HepG2 (cell line): ENCODE measurements around the gene PRPSAP2. TPM values are rescaled to one million over a fixed set of nuclear protein-coding genes. Genes with fewer than 3 reads are reported as not detected.

Experiments used
- ATF7-NPFF ChIP-seq: sonication (generic); formaldehyde crosslinking; IDR thresholded peaks from 2 replicates; pipeline ENCODE4 v1.8.1; 2023; ENCODE audit warnings: mild to moderate bottlenecking, low read depth, missing genetic modification reagents, moderate library complexity
- FOXP1 ChIP-seq, 2 experiments: fragments of 450-650 bp in 1 of 2; IDR thresholded peaks; 2 replicates each; pipeline ENCODE4 v1.6.1; 2017 to 2018; ENCODE audit warnings: antibody characterized with exemption in 1 of 2
- GABPA ChIP-seq, 2 experiments: IDR thresholded peaks; 2 replicates each; pipeline ENCODE4 v1.6.1; 2011 to 2016; ENCODE audit warnings: low read depth in 2 of 2, low read length in 1 of 2, missing biosample characterization in 1 of 2, missing genetic modification characterization in 1 of 2
- JARID2 ChIP-seq: sonication (generic); formaldehyde crosslinking; IDR thresholded peaks from 2 replicates; pipeline ENCODE4 v1.8.1; 2023; ENCODE audit warnings: missing genetic modification reagents, inconsistent platforms; ENCODE audit not compliant: insufficient replicate concordance
- KLF12 ChIP-seq: sonication (generic); formaldehyde crosslinking; IDR thresholded peaks from 2 replicates; pipeline ENCODE4 v1.4.0; 2020; ENCODE audit warnings: missing genetic modification reagents, borderline replicate concordance
- KLF16 ChIP-seq, 2 experiments: sonication (generic) in 1 of 2; formaldehyde crosslinking in 1 of 2; IDR thresholded peaks; 2 replicates each; pipeline versions ENCODE4 v1.6.1 to v1.8.0; 2016 to 2023; ENCODE audit warnings: missing genetic modification reagents in 2 of 2, missing compliant biosample characterization in 1 of 2
- KMT2B ChIP-seq: IDR thresholded peaks from 2 replicates; pipeline ENCODE4 v1.6.1; 2016; ENCODE audit warnings: missing genetic modification reagents, missing compliant biosample characterization
- MAF1 ChIP-seq: sonication (generic); formaldehyde crosslinking; IDR thresholded peaks from 2 replicates; pipeline ENCODE4 v1.5.0; 2020; ENCODE audit warnings: missing genetic modification reagents, borderline replicate concordance
- NR2F1 ChIP-seq, 2 experiments: fragments of 450-650 bp in 1 of 2; formaldehyde crosslinking in 1 of 2; IDR thresholded peaks; 2 replicates each; pipeline versions ENCODE4 v1.5.0 to v1.6.1; 2016 to 2020; ENCODE audit warnings: mild to moderate bottlenecking in 1 of 2, missing compliant biosample characterization in 1 of 2, missing genetic modification reagents in 1 of 2, moderate library complexity in 1 of 2
- SOX6 ChIP-seq, 2 experiments: fragments of 450-650 bp in 1 of 2; sonication (generic) in 1 of 2; formaldehyde crosslinking in 1 of 2; IDR thresholded peaks; 2 replicates each; pipeline versions ENCODE4 v1.4.0 to v1.6.1; 2017 to 2020; ENCODE audit warnings: antibody characterized with exemption in 1 of 2, mild to moderate bottlenecking in 1 of 2, missing genetic modification reagents in 1 of 2
- TEAD3 ChIP-seq: optimal IDR thresholded peaks from 2 replicates; pipeline ENCODE3; 2016; ENCODE audit warnings: borderline replicate concordance
- TOPORS ChIP-seq: sonication (generic); formaldehyde crosslinking; IDR thresholded peaks from 2 replicates; pipeline ENCODE4 v1.8.0; 2023; ENCODE audit warnings: mild to moderate bottlenecking, missing genetic modification reagents
- WIZ ChIP-seq: sonication (generic); formaldehyde crosslinking; IDR thresholded peaks from 2 replicates; pipeline ENCODE4 v1.5.1; 2020; ENCODE audit warnings: mild to moderate bottlenecking, missing genetic modification reagents
- ZNF101 ChIP-seq: sonication (generic); formaldehyde crosslinking; IDR thresholded peaks from 2 replicates; pipeline ENCODE4 v1.4.0; 2020; ENCODE audit warnings: mild to moderate bottlenecking, low read depth, missing genetic modification reagents, borderline replicate concordance
- ZNF143 ChIP-seq: sonication (generic); formaldehyde crosslinking; IDR thresholded peaks from 2 replicates; pipeline ENCODE4 v1.4.0; 2020; ENCODE audit warnings: missing genetic modification reagents
- ZNF230 ChIP-seq: sonication (generic); formaldehyde crosslinking; IDR thresholded peaks from 2 replicates; pipeline ENCODE4 v1.4.0; 2020; ENCODE audit warnings: mild to moderate bottlenecking, missing genetic modification reagents
- ZNF572 ChIP-seq: sonication (generic); formaldehyde crosslinking; IDR thresholded peaks from 2 replicates; pipeline ENCODE4 v1.5.1; 2020; ENCODE audit warnings: mild to moderate bottlenecking, missing genetic modification reagents
- polyA plus RNA-seq, 8 experiments: library from polyadenylated mRNA; depleted of rRNA in 3 of 8; stranded (reverse) in 7 of 8; unstranded in 1 of 8; fragments of >200 nt; fragmentation: Illumina TruSeq in 4 of 8; extraction: Trizol in 4 of 8; gene quantifications; 2 replicates each; pipeline versions ENCODE4 v1.2.1 to v1.2.3, GENCODE V29; 2011 to 2016; ENCODE audit warnings: low read depth in 4 of 8, missing spikeins in 1 of 8, mixed read lengths in 1 of 8; ENCODE audit not compliant: insufficient read depth in 1 of 8
- total RNA-seq, 5 experiments: library from RNA; depleted of rRNA; stranded (reverse); fragments of >200 nt; fragmentation: Illumina TruSeq; extraction: Trizol; gene quantifications; 2 replicates each; pipeline ENCODE4 v1.2.3, GENCODE V29; 2016; ENCODE audit warnings: low read depth in 1 of 5
- TF ChIP-seq, protein P1 (sequence below): sonication (generic); formaldehyde crosslinking; IDR thresholded peaks from 2 replicates; pipeline ENCODE4 v1.4.0; 2020; ENCODE audit warnings: missing genetic modification reagents, low read depth, mild to moderate bottlenecking, borderline replicate concordance
- TF ChIP-seq, protein P2 (sequence below): sonication (generic); formaldehyde crosslinking; IDR thresholded peaks from 2 replicates; pipeline ENCODE4 v1.8.1; 2022; ENCODE audit warnings: mild to moderate bottlenecking, missing genetic modification reagents
- TF ChIP-seq, protein P3 (sequence below): sonication (generic); formaldehyde crosslinking; IDR thresholded peaks from 2 replicates; pipeline ENCODE4 v1.5.0; 2020; ENCODE audit warnings: missing genetic modification reagents, mild to moderate bottlenecking, borderline replicate concordance
- TF ChIP-seq, protein P4 (sequence below): sonication (generic); formaldehyde crosslinking; IDR thresholded peaks from 2 replicates; pipeline ENCODE4 v1.4.0; 2020; ENCODE audit warnings: missing genetic modification reagents, mild to moderate bottlenecking, borderline replicate concordance

PRPSAP2 gene
- total and polyA plus RNA-seq, 2 of the 13 experiments (the other 11 are each of a cell fraction or from before 2014, with no cell fraction given) = 34.0 to 58.9 TPM

DNA sequence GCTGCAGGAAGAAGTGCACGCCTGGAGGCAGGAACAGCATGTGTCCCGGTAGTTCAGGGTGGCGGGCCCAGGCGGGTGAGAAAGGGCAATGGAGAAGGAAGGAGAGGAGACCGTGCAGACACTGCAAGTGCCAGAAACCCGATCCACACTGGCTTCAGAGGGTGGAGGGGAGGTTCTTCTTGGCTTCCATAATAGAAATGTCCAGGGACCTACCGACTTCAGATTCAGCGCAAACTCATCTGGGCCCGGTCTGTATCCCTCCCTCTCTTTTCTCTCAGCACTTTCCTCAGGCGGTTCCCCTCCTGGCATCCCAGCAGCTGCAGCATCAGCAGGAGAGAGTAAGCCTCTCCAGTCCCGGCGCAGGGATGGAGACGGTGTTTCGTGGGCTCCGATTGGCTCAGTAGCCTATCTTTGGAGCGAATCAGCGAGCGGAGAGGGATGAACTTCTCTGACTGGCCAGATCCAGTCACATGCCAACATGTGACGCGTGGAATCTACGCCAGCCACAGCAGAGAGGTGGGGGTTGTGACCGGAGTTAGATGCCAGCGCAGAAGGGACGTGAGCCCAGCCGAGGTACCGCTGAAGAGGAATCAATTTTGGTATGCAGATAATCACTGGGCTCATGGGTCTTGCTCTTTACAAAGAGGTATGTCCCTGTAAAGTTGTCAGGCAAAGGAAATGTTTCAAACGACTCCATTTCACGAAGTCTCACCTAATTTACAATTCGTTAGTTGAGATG lies 1.9 kb upstream of the PRPSAP2 start (continued):
- no peak for TF ChIP-seq GABPA (IDR thresholded peaks at IDR 0.05; ENCODE audit: low read depth, low read length)
- no peak for TF ChIP-seq GABPA (CRISPR knock-in tag; IDR thresholded peaks at IDR 0.05; ENCODE audit: low read depth)
- TF ChIP-seq, protein P1, sequence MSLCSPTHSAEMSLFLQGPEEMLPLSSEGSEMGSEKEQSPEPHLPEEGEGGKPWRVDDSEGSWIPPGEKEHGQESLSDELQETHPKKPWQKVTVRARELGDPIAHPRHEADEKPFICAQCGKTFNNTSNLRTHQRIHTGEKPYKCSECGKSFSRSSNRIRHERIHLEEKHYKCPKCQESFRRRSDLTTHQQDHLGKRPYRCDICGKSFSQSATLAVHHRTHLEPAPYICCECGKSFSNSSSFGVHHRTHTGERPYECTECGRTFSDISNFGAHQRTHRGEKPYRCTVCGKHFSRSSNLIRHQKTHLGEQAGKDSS (CRISPR knock-in tag) = peak; percentile 11; the same call in 1 of the 2 replicates
- TF ChIP-seq KLF16 (CRISPR knock-in tag; IDR thresholded peaks at IDR 0.05) = peak in 1 of 2 experiments; percentile 43; a peak in 1 of 4 replicates
- no peak for TF ChIP-seq FOXP1 (IDR thresholded peaks at IDR 0.05)
- no peak for TF ChIP-seq FOXP1 (CRISPR knock-in tag; IDR thresholded peaks at IDR 0.05)
- TF ChIP-seq SOX6 (IDR thresholded peaks at IDR 0.05) = no peak
- TF ChIP-seq SOX6 (CRISPR knock-in tag; IDR thresholded peaks at IDR 0.05) = 0 out of 2 replicates have a peak, but pooled peaks have one; percentile 24
- TF ChIP-seq TOPORS (CRISPR knock-in tag) = no peak
- no peak for TF ChIP-seq KLF12 (CRISPR knock-in tag)
- TF ChIP-seq ATF7-NPFF (CRISPR knock-in tag) = 0 out of 2 replicates have a peak, but pooled peaks have one; percentile 21
- peak; percentile 77; the same call in 1 of the 2 replicates for TF ChIP-seq KMT2B (CRISPR knock-in tag)
- TF ChIP-seq ZNF230 (CRISPR knock-in tag) = no peak
- TF ChIP-seq, protein P2, sequence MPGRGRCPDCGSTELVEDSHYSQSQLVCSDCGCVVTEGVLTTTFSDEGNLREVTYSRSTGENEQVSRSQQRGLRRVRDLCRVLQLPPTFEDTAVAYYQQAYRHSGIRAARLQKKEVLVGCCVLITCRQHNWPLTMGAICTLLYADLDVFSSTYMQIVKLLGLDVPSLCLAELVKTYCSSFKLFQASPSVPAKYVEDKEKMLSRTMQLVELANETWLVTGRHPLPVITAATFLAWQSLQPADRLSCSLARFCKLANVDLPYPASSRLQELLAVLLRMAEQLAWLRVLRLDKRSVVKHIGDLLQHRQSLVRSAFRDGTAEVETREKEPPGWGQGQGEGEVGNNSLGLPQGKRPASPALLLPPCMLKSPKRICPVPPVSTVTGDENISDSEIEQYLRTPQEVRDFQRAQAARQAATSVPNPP = no peak
- no peak for TF ChIP-seq NR2F1 (CRISPR knock-in tag; IDR thresholded peaks at IDR 0.05)
- TF ChIP-seq ZNF101 = no peak
- no peak for TF ChIP-seq ZNF572 (CRISPR knock-in tag)
- no peak for TF ChIP-seq WIZ (CRISPR knock-in tag)
- TF ChIP-seq TEAD3 = peak; percentile 87
- no peak for TF ChIP-seq ZNF143 (CRISPR knock-in tag)
- TF ChIP-seq MAF1 = 0 out of 2 replicates have a peak, but pooled peaks have one; percentile 44
- TF ChIP-seq JARID2 (CRISPR knock-in tag) = no peak
- TF ChIP-seq, protein P3, sequence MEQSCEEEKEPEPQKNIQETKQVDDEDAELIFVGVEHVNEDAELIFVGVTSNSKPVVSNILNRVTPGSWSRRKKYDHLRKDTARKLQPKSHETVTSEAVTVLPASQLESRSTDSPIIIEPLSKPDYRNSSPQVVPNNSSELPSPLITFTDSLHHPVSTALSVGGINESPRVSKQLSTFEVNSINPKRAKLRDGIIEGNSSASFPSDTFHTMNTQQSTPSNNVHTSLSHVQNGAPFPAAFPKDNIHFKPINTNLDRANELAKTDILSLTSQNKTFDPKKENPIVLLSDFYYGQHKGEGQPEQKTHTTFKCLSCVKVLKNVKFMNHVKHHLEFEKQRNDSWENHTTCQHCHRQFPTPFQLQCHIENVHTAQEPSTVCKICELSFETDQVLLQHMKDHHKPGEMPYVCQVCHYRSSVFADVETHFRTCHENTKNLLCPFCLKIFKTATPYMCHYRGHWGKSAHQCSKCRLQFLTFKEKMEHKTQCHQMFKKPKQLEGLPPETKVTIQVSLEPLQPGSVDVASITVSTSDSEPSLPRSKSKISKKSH (CRISPR knock-in tag) = peak; percentile 82; the same call in 1 of the 2 replicates
- TF ChIP-seq, protein P4, sequence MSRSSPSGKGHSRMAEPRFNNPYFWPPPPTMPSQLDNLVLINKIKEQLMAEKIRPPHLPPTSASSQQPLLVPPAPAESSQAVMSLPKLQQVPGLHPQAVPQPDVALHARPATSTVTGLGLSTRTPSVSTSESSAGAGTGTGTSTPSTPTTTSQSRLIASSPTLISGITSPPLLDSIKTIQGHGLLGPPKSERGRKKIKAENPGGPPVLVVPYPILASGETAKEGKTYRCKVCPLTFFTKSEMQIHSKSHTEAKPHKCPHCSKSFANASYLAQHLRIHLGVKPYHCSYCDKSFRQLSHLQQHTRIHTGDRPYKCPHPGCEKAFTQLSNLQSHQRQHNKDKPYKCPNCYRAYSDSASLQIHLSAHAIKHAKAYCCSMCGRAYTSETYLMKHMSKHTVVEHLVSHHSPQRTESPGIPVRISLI (CRISPR knock-in tag) = no peak
